Caco-2 (cell line): ENCODE results near the gene SEC11A. TPM values are rescaled to one million over a fixed set of nuclear protein-coding genes. Genes with fewer than 3 reads are reported as not detected.

Experiments used
- BruUV-seq: library from RNA; stranded (reverse); fragments of 400-500 nt; replicated peaks from 2 replicates; lab custom pipeline; 2021; lab: Mats Ljungman, UMichigan
- CTCF ChIA-PET: fragments of 300-600 bp; sonication (Branson Sonifier 250); formaldehyde crosslinking; loops from one replicate; lab custom pipeline; 2022; ENCODE audit warnings: antibody characterized with exemption; lab: Charles Lee
- POLR2A ChIA-PET: fragments of 300-600 bp; sonication (Branson Sonifier 250); formaldehyde crosslinking; loops from one replicate; lab custom pipeline; 2022; ENCODE audit warnings: antibody characterized with exemption; lab: Charles Lee
- DNase-seq, 2 experiments: peaks; one replicate each; pipeline versions ENCODE4 v3.0.0 to v3.0.0-alpha.2; 2020 to 2022
- H3K27me3 ChIP-seq: replicated peaks from 2 replicates; pipeline ENCODE4 v1.6.0; 2011; ENCODE audit warnings: low read length; ENCODE audit not compliant: control insufficient read depth, insufficient read depth
- H3K36me3 ChIP-seq: 2 replicates; pipeline ENCODE4 v1.5.1; 2011; ENCODE audit warnings: low read length; ENCODE audit not compliant: control insufficient read depth, insufficient read depth
- H3K4me1 ChIP-seq: fragments of 250-450 bp; sonication (Bioruptor Pico); 2 replicates; pipeline ENCODE4 v1.5.1; 2020; ENCODE audit warnings: mild to moderate bottlenecking
- H3K4me3 ChIP-seq: 2 replicates; pipeline ENCODE4 v1.5.1; 2011; ENCODE audit warnings: low read depth, mild to moderate bottlenecking, control low read depth, low read length
- H3K9me3 ChIP-seq: fragments of 250-450 bp; sonication (Bioruptor Pico); 2 replicates; pipeline ENCODE4 v1.5.1; 2020; ENCODE audit warnings: mild to moderate bottlenecking, moderate library complexity
- H3K27ac Mint-ChIP-seq: one replicate; pipeline ENCODE4 v1.8.0; 2022; ENCODE audit warnings: mixed read lengths; ENCODE audit not compliant: unreplicated experiment
- H3K27me3 Mint-ChIP-seq: one replicate; pipeline ENCODE4 v1.8.0; 2022; ENCODE audit warnings: mixed read lengths; ENCODE audit not compliant: insufficient read depth, unreplicated experiment
- H3K36me3 Mint-ChIP-seq: one replicate; pipeline ENCODE4 v1.8.0; 2022; ENCODE audit warnings: mild to moderate bottlenecking, mixed read lengths; ENCODE audit not compliant: insufficient read depth, unreplicated experiment
- H3K4me1 Mint-ChIP-seq: one replicate; pipeline ENCODE4 v1.8.0; 2022; ENCODE audit warnings: low read depth, mixed read lengths; ENCODE audit not compliant: unreplicated experiment
- H3K4me3 Mint-ChIP-seq: one replicate; pipeline ENCODE4 v1.8.0; 2022; ENCODE audit warnings: mild to moderate bottlenecking, moderate library complexity, mixed read lengths; ENCODE audit not compliant: unreplicated experiment
- H3K9me3 Mint-ChIP-seq: one replicate; pipeline ENCODE4 v1.8.0; 2022; ENCODE audit warnings: mixed read lengths; ENCODE audit not compliant: unreplicated experiment
- intact Hi-C: fragments of 100-400 bp; cut with micrococcal nuclease; formaldehyde crosslinking; loops from one replicate; pipeline ENCODE4 v1.10.0; 2022; ENCODE audit not compliant: unreplicated experiment
- total RNA-seq: library from RNA; stranded (reverse); gene quantifications from 2 replicates; pipeline ENCODE4 v1.2.3, GENCODE V29; 2022
- TF ChIP-seq, protein P1 (sequence below), 2 experiments: fragments of 200-600 bp in 1 of 2; IDR thresholded peaks; 1 replicate in 1 of 2; 2 replicates in 1 of 2; pipeline versions ENCODE4 v1.5.1 to v1.8.0; 2011 to 2022; ENCODE audit warnings: antibody characterized with exemption in 1 of 2, control low read depth in 1 of 2, inconsistent platforms in 1 of 2, low read depth in 1 of 2, low read length in 1 of 2, mild to moderate bottlenecking in 1 of 2, moderate library complexity in 1 of 2; ENCODE audit not compliant: insufficient read depth in 1 of 2, severe bottlenecking in 1 of 2, unreplicated experiment in 1 of 2

Gene SEC11A
- total RNA-seq, 1 experiment from 2014 or later: 211 TPM

DNA sequence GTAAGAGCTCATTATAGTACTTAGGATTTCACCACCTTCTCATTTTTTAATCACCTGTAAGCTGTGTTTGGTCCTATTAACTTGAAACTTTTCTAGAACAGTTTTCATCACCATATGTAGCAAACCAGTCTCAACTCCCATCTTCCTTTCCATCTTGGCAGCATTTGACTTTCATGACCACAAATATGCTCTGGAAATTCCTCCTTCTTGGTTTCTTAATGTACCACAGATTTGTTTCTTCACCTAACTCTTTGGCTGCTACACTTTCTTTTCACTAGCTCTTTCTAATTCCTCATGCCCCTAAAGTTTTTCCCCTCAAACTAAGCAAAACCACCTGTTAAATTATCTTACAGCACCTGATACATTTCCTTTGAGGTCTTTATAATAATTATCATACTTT, 44.7 kb downstream of the SEC11A start:
- Mint-ChIP-seq H3K27ac (no peak overlapping the region), H3K4me1 (peaks cover 6% of the 10 kb centered on the region), H3K36me3 (peaks cover 62% of the 10 kb centered on the region), H3K4me3 (no peak overlapping the region), H3K27me3 (no peaks in the 10 kb centered on the region), H3K9me3 (no peaks in the 10 kb centered on the region)
- ChIA-PET CTCF (no interaction called here), POLR2A (no interaction called here)
- intact Hi-C loops: no loop called here
- Histone ChIP-seq H3K36me3 (no peaks in the 10 kb centered on the region), H3K4me1 (no peaks in the 10 kb centered on the region), H3K27me3 (no peaks in the 10 kb centered on the region), H3K4me3 (no peak overlapping the region), H3K9me3 (no peaks in the 10 kb centered on the region)
- BruUV-seq: no TSS peak
- TF ChIP-seq, protein P1, sequence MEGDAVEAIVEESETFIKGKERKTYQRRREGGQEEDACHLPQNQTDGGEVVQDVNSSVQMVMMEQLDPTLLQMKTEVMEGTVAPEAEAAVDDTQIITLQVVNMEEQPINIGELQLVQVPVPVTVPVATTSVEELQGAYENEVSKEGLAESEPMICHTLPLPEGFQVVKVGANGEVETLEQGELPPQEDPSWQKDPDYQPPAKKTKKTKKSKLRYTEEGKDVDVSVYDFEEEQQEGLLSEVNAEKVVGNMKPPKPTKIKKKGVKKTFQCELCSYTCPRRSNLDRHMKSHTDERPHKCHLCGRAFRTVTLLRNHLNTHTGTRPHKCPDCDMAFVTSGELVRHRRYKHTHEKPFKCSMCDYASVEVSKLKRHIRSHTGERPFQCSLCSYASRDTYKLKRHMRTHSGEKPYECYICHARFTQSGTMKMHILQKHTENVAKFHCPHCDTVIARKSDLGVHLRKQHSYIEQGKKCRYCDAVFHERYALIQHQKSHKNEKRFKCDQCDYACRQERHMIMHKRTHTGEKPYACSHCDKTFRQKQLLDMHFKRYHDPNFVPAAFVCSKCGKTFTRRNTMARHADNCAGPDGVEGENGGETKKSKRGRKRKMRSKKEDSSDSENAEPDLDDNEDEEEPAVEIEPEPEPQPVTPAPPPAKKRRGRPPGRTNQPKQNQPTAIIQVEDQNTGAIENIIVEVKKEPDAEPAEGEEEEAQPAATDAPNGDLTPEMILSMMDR (IDR thresholded peaks at IDR 0.05; ENCODE audit: insufficient read depth in 1 of 2, low read depth in 1 of 2, low read length in 1 of 2, severe bottlenecking in 1 of 2, unreplicated experiment in 1 of 2): no peak
- DNase-seq: no peak

DNA sequence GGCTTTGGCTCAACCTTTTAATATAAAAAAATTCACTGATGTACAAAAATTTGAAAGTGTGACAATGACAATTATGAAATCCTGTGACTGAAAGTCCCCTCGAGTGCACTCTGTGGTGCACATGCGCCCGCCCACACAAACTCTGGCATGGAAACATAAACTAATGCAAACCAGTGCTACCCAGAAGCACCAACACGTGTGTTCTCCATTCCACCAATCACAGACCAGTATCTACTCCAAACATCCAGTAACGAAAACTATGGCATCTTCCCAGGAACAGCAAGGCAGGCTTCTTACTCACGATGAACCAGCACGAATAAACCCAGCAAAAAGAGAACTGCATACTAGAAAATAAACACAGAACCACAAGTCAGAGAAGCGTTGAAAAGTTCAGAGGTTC, 46.2 kb downstream of the SEC11A start:
- BruUV-seq: TSS peak; percentile 87
- Histone ChIP-seq H3K9me3 (no peaks in the 10 kb centered on the region), H3K27me3 (no peaks in the 10 kb centered on the region), H3K36me3 (no peaks in the 10 kb centered on the region; the same call in 1 of the 2 replicates), H3K4me3 (no peak overlapping the region), H3K4me1 (no peaks in the 10 kb centered on the region)
- no peak for DNase-seq
- Mint-ChIP-seq H3K27me3 (no peaks in the 10 kb centered on the region), H3K36me3 (peaks cover 62% of the 10 kb centered on the region), H3K4me3 (no peak overlapping the region), H3K9me3 (no peaks in the 10 kb centered on the region), H3K4me1 (peaks cover 6% of the 10 kb centered on the region), H3K27ac (no peak overlapping the region)
- ChIA-PET POLR2A (interaction anchor here (0.6 kb wide), 1 partner anchor 10 kb away, joined by 3 read pairs; no protein-coding TSS in a partner anchor), CTCF (no interaction called here)
- TF ChIP-seq, protein P1 (IDR thresholded peaks at IDR 0.05; ENCODE audit: insufficient read depth in 1 of 2, low read depth in 1 of 2, low read length in 1 of 2, severe bottlenecking in 1 of 2, unreplicated experiment in 1 of 2): no peak
- intact Hi-C loops: no loop called here

- Mint-ChIP-seq H3K4me1 (peaks cover 4% of the 10 kb centered on the region), H3K27me3 (no peaks in the 10 kb centered on the region), H3K27ac (no peak overlapping the region), H3K4me3 (no peak overlapping the region), H3K36me3 (peaks cover 63% of the 10 kb centered on the region), H3K9me3 (no peaks in the 10 kb centered on the region)
- no peaks in the 10 kb centered on the region for H3K9me3 ChIP-seq
- no peaks in the 10 kb centered on the region; the same call in 1 of the 2 replicates for H3K36me3 ChIP-seq
- TF ChIP-seq, protein P1 (IDR thresholded peaks at IDR 0.05; ENCODE audit: insufficient read depth in 1 of 2, low read depth in 1 of 2, low read length in 1 of 2, severe bottlenecking in 1 of 2, unreplicated experiment in 1 of 2): no peak
- no peak overlapping the region for H3K4me3 ChIP-seq
- no peaks in the 10 kb centered on the region for H3K4me1 ChIP-seq
- ChIA-PET POLR2A (no interaction called here), CTCF (no interaction called here)
- intact Hi-C loops: no loop called here
- H3K27me3 ChIP-seq: no peaks in the 10 kb centered on the region
- BruUV-seq: no TSS peak
- DNase-seq: no peak
These were observed 47.5 kb downstream of the SEC11A start for GRCh38 chr15:84668221-84668982.
